GM03348 (cell line): ENCODE data around the gene TTC8.
A peak's percentile ranks its signal among the peaks of the same experiment; 100 is the strongest.
"Not testable (repeated sequence)": the region's sequence is repeated elsewhere in the genome, so short reads cannot be mapped to it uniquely, and the experiment has no call there.

ENCODE experiments used
- DNase-seq: peaks from one replicate; pipeline ENCODE4 v3.0.0; 2012; ENCODE audit warnings: low spot score

The TTC8 gene

GRCh38 chr14:88825078-88825458 lies 617 bp downstream of the TTC8 start:
- DNase-seq = peak; percentile 33

- DNase-seq = no peak
Measured at GRCh38 chr14:88825503-88825902, 1.1 kb downstream of the TTC8 start.

- no peak for DNase-seq
Measured at GRCh38 chr14:88829188-88829587, 4.7 kb downstream of the TTC8 start.

DNA sequence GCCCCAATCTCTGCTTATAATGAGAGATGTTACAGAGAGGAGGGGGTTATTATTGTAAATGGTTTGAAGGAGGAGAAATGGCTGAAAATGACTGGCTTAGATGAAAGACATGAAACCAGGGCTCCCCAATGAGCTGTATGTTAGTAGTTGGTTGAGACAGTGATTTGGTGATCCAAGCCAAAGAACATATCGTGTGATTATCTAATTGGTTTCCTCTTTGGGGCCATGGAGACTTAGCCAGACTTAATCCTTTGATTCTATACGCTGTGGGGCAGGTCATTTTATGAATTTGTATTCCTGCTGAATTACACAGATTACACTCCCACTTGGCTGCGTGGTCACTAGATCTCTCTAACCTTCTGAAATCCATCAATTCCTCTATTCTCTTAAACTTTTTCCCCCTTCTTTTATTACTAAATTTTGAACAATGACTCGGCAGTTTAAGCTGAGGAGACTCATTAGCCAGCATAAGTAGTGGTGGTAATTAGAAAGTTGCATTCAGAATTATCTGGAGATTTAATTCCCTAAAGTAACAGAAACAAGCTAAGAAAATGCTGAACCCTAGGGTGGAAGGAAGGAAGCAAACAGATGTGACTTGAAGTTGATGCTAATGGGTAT lies 5.3 kb downstream of the TTC8 start:
- DNase-seq = no peak

GRCh38 chr14:88831284-88831683 lies 6.8 kb downstream of the TTC8 start:
- peak; percentile 48 for DNase-seq

GRCh38 chr14:88834883-88835431 lies 10.5 kb downstream of the TTC8 start:
- peak; percentile 14 for DNase-seq

DNA sequence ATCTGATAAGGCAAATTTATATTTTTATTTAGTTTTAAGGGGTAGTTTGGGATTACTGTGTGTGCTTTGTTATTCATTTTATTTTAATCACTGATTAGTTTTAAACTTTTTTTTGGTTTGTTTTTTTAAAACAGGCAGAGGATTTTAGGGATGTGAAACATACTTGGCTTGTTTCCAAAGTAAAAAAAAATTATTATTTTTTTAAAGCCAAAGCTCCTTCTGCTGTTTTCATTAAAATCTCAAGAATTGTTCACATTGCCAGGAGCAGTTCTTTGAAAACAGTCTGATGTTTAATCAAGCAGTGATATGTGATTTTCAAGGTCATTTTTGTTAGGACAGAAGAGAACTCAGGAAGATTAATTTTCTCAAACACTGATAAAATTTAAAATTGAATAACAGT lies 11.2 kb downstream of the TTC8 start:
- peak; percentile 9 for DNase-seq

- no peak for DNase-seq
Measured at GRCh38 chr14:88837495-88837894, 13.0 kb downstream of the TTC8 start.

DNA sequence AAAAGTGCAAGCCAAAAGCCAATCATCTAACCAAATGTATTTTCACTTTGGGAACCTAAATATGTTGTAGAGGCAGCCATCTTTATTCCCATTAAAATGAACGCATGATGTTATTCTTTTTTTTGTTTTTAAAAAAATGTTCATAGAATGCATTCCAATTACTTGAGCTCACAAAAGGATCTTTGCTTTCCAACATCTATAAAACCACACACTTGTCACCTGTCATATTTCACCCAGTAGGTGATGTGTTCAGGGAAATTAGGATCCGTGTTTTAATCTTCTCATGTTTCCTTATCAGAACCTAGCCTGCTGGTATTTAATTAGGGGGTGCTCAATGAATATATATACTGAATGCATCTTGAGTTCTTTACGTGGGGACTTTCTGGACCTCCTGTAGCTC lies 13.6 kb downstream of the TTC8 start:
- DNase-seq = no peak

GRCh38 chr14:88840926-88841325 lies 16.5 kb downstream of the TTC8 start:
- no peak for DNase-seq

GRCh38 chr14:88841741-88842140 lies 17.3 kb downstream of the TTC8 start:
- DNase-seq = no peak

GRCh38 chr14:88842414-88842813 lies 18.0 kb downstream of the TTC8 start:
- DNase-seq = no peak

- no peak for DNase-seq
Measured at GRCh38 chr14:88844980-88845491, 20.6 kb downstream of the TTC8 start.

DNA sequence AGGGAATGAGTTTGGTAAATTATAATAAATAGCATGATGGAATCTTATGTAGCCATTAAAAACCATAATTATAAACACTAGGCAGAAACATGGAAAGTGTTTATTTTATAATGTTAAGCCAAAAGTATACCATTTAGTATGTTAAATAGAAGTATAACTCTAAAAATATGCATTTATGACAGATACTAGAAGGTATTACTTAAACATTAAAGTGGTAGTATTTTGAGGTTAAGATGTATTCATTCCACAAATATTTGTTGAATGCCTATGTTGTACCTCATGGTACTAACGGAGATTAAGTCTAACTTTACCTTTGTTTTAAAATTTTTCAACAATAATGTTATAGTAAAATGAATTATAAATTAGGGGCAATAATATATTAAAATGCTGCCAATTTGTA lies 24.1 kb downstream of the TTC8 start:
- DNase-seq = peak; percentile 9

DNA sequence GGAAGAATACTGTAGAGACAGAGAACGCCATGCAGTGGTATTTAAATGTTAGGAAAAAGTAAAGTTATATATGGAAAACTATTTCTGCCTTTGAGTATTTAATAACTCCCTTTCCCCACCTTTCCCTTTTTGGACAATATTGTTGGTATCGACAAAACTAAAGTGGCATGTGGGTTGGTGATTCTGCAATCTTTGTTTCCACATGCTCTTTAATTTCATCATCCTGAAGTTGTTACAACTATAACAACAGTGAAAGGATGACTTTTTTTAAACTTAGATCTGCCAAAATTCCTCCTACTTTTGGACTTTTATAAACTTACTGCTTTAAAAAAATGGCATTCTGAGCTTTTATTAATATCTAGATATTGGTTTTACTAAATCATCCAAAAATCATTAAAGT lies 25.3 kb downstream of the TTC8 start:
- peak; percentile 29 for DNase-seq

GRCh38 chr14:88851587-88851986 lies 27.1 kb downstream of the TTC8 start:
- DNase-seq = no peak

- DNase-seq = no peak
Measured at GRCh38 chr14:88852632-88853031, 28.2 kb downstream of the TTC8 start.

DNA sequence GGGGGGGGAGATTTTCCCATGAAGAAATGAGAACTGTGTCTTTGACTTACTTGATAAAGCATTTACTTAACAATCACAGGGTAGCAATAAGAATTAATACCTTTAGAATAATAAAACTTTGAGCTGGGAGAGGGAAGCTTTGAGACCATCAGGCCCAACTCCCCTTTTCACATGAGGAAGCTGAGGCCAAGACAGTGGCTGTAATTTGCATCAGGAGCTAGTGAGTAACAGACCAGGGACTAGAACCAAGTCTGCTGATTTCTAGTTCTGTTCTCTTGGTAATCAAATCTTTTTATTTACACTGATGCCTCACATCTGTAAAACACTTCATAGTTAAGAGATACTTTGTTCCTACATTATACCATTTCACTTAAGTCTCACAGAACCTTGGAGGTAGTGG lies 28.7 kb downstream of the TTC8 start:
- DNase-seq = no peak

- no peak for DNase-seq
Measured at GRCh38 chr14:88856786-88857366, 32.4 kb downstream of the TTC8 start.

DNA sequence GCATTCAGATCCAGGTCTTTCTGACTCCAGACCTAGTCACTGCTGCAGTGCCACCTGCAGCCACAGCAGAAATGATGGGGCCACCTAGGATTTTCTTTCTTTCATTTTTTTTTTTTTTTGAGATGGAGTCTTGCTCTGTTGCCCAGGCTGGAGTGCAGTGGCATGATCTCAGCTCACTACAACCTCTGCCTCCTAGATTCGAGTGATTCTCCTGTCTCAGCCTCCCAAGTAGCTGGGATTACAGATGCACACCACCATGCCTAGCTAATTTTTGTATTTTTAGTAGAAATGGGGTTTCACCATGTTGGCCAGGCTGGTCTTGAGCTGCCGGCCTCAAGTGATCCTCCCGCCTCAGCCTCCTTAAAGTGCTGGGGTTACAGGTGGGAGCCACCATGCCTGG lies 33.4 kb downstream of the TTC8 start:
- not testable (repeated sequence) for DNase-seq

DNA sequence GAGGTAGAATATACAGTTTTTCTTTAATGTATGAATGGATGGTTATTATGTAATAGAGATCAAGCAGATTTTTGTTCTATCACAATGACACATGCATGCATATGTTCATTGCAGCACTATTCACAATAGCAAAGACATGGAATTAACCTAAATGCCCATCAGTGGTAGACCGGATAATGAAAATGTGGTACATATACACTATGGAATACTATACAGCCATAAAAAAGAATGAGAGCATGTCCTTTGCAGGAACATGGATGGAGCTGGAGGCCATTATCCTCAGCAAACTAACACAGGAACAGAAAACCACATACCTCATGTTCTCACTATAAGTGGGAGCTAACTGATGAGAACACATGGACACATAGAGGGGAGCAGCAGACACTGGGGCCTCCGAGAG lies 34.7 kb downstream of the TTC8 start:
- DNase-seq = not testable (repeated sequence)

- no peak for DNase-seq
Measured at GRCh38 chr14:88863167-88863566, 38.7 kb downstream of the TTC8 start.

DNA sequence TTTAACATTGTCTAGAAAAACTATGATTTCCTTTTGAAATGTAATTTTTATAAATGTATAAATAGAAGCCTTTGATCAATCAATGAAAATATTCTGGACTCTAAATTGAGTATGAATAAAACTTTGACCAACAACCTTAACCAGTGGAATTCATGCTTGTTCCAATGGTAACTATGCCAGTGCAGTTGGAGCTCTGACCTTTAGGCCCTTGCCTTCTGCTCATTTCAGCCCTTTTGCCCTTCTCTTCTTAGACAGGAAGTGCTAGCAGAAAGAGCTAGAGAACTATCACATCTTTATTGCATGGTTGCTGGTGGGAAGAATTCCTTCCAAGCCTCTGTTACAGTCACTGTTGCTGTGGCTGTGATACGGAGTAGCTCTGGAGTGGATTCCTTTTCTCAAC lies 39.7 kb downstream of the TTC8 start:
- DNase-seq = no peak

GRCh38 chr14:88866305-88866704 lies 41.9 kb downstream of the TTC8 start:
- DNase-seq = no peak
